Bronchial epithelial cell (primary cell): ENCODE measurements around the gene AQP4. TPM values are rescaled to one million over a fixed set of nuclear protein-coding genes. Genes with fewer than 3 reads are reported as not detected.
A peak's percentile ranks its signal among the peaks of the same experiment; 100 is the strongest.

Source experiments
- DNase-seq: peaks from one replicate; pipeline ENCODE4 v3.0.0-alpha.2; 2010; ENCODE audit warnings: low read depth
- FAIRE-seq: peaks from 2 replicates; lab custom pipeline; 2011; peaks lifted over from hg19 to GRCh38; lab: Jason Lieb, UNC
- H3K27me3 ChIP-seq: 2 replicates; pipeline ENCODE4 v1.5.1; 2011; ENCODE audit warnings: low read length; ENCODE audit not compliant: control insufficient read depth, insufficient read depth
- H3K36me3 ChIP-seq: 2 replicates; pipeline ENCODE4 v1.5.1; 2011; ENCODE audit warnings: low read length; ENCODE audit not compliant: control insufficient read depth, insufficient read depth
- H3K4me3 ChIP-seq: 2 replicates; pipeline ENCODE4 v1.5.1; 2011; ENCODE audit warnings: mild to moderate bottlenecking, low read depth, low read length, control low read depth
- CTCF ChIP-seq: IDR thresholded peaks from 2 replicates; pipeline ENCODE4 v1.5.1; 2011; ENCODE audit warnings: mild to moderate bottlenecking, moderate library complexity, low read length, control low read depth, inconsistent platforms; ENCODE audit not compliant: insufficient read depth, severe bottlenecking
- total RNA-seq: library from RNA; depleted of rRNA; stranded (reverse); fragments of >200 nt; gene quantifications from 2 replicates; pipeline ENCODE4 v1.2.1, GENCODE V29; 2014

AQP4 gene
- total RNA-seq, 1 donor from 2014 or later = under 0.01 TPM

DNA sequence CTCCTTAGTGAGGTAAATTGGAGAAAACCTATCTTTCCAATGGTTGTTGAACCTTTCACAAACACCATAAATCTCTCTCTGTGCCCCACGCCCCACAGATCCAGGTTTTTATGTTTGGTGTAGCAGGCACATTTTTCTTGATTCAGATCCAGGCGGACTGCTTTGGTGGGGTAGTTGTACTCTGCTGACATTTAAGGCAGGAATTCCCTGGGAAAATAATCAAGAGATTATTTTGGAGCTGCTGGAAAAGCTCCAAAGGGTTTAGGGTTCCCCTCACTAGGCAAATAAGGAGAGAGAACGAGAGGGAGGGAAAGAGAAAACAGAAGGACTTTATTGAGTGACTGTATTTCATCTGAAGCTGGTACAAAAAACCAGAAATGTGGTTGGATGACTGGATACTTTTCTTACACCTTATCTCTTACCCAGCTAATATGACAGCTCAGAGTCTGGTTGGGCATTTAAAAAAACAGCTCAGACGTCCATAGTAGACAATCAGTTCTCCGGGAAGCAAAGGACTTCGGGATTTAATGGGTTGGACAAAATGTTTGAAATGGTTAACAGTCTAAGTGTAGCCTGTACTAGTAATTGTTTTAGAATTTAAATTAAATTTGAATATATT lies 3.6 kb upstream of the AQP4 start:
- no peak for DNase-seq
- Histone ChIP-seq H3K36me3 (no peaks in the 10 kb centered on the region), H3K4me3 (no peak overlapping the region), H3K27me3 (peaks cover 14% of the 10 kb centered on the region)
- no peak for FAIRE-seq
- no peak for TF ChIP-seq CTCF

DNA sequence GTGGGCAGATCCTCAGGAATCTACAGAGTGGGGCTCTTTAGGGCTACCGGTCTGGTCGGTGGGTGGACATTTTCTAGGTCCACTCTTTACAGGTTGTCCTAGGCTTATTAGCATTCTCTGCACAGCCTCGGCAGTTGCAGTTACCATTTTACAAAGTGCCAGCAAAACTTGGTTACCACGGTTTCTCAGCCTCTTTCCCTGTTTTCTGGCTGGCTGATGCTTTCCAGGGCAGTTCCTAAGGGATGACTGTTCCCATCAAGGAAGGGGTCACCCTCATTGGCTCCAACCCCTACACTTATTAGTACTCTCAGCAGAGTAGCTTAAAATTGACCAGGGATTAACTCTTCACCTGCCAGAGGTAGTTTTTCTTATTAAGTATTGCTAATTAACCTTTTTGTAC lies 2.0 kb upstream of the AQP4 start:
- FAIRE-seq = no peak
- H3K4me3 ChIP-seq = no peak overlapping the region
- no peak for TF ChIP-seq CTCF
- DNase-seq = no peak
- H3K36me3 ChIP-seq = no peaks in the 10 kb centered on the region
- peaks cover 19% of the 10 kb centered on the region for H3K27me3 ChIP-seq

DNA sequence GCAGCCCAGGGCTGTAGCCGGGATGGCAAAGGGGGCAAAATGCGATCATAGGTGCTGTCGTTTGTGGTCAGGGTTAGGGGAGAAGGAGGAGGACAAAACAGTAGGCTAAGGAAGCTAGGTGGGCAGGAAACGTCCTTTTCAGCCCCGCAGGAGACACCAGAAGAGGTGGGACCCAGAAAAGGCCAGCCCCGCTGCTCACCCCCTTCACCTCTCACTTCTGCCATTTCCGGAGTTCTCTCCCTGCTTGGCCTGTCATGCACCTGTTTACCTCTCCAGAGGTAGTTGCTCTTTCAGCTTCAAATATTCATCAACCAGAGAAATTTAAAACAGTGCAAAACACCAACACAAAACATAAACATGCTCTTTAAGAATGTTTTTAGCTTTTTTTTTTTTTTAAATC lies 849 bp downstream of the AQP4 start:
- no peak for TF ChIP-seq CTCF
- Histone ChIP-seq H3K36me3 (no peaks in the 10 kb centered on the region), H3K4me3 (no peak overlapping the region), H3K27me3 (peaks cover 19% of the 10 kb centered on the region)
- no peak for FAIRE-seq
- DNase-seq = no peak

DNA sequence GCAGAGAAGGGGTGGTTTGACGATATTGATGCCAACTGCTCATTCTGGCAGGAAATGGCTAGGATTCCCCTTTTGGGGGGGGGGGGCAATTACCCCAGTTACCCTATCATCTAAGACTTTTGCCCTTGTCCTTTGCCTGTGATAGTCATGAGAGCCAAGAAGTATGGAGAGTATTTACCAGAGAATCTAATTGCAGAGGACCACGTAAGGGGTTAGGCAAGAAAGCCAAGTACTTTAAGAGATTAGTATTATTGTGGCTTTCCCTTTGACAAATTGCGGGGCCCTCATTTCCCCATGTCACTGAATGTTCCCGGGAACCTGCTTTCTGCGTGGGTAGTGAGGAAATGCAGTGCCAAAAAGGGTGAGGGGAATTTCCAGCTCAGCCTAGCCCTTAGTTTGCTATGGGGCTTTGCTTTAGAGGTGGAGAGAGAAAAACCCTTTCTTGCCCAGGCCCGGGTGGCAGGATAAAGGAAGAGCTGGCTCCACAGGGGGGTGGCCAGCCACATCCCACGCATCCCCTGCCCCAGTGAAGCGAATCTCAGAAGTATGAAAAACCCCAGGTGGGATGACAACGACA lies 1.5 kb downstream of the AQP4 start:
- Histone ChIP-seq H3K36me3 (no peaks in the 10 kb centered on the region), H3K27me3 (peaks cover 19% of the 10 kb centered on the region), H3K4me3 (no peak overlapping the region)
- DNase-seq = no peak
- FAIRE-seq = no peak
- TF ChIP-seq CTCF = no peak

DNA sequence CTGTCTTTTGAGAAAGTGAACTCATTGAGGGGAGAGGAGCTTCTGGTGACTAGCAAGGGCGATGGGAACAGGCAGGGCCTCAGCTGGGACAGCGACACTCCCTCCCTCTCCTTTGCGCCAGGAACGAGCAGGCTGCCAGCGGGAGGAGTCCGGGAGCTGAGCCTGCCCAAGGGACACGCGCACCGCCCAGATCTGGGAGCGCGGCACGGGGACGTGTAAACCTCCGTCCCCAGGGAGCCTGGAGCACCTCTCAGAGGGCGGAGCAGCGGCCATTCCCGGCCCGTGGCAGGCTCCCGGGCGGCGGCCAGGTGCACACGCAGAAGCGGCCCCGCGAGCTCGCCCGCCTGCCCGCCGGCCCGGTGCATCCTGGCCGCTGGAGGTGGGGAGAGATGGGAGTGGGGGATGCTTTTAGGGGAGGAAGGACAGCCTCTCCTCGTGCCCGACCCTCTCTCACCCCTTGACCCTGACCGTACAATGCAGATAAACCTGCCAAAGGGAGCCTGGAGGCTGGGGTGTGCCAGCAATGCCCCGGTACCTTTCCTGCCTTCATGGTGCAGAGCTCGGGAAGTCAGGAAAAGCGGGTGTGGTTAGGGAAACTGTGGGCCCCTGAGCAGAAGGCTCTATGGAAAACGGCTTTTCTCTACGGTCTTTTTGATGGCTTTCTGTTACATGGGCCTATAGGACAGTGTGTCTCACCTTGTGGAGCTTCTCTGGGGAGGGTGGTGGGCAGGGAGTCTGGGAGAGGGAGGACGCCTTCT lies 2.2 kb downstream of the AQP4 start:
- H3K4me3 ChIP-seq = peak overlapping the region; percentile 20
- DNase-seq (peak; percentile 2), FAIRE-seq (peak; percentile 52)
- peaks cover 19% of the 10 kb centered on the region for H3K27me3 ChIP-seq
- H3K36me3 ChIP-seq = no peaks in the 10 kb centered on the region
- TF ChIP-seq CTCF = no peak
